OCI-LY1 (cell line): Measurements from ENCODE around the gene TAT.

Experiments used
- H2AFZ ChIP-seq: fragments of 200-600 bp; sonication (generic), shearing (Covaris generic); 2 replicates; pipeline ENCODE4 v1.6.0; 2014; ENCODE audit warnings: antibody characterized with exemption, mild to moderate bottlenecking, low read length
- H3F3A ChIP-seq: fragments of 200-600 bp; sonication (generic), shearing (Covaris generic); 2 replicates; pipeline ENCODE4 v1.6.0; 2014; ENCODE audit warnings: mild to moderate bottlenecking, antibody characterized with exemption, low read length, moderate library complexity; ENCODE audit not compliant: insufficient read depth
- H3K27ac ChIP-seq: fragments of 200-600 bp; sonication (generic); 2 replicates; pipeline ENCODE4 v1.5.1; 2014; ENCODE audit warnings: low read length, mixed run types, mild to moderate bottlenecking, low read depth; ENCODE audit not compliant: poor library complexity, severe bottlenecking
- H3K27me3 ChIP-seq: fragments of 200-600 bp; sonication (generic); 2 replicates; pipeline ENCODE4 v1.6.0; 2014; ENCODE audit warnings: antibody characterized with exemption, mild to moderate bottlenecking, low read length, moderate library complexity; ENCODE audit not compliant: insufficient read depth
- H3K36me3 ChIP-seq: fragments of 200-600 bp; sonication (generic); 2 replicates; pipeline ENCODE4 v1.6.1; 2014; ENCODE audit warnings: mild to moderate bottlenecking, antibody characterized with exemption, low read length, moderate library complexity, mixed read lengths; ENCODE audit not compliant: insufficient read depth
- H3K4me1 ChIP-seq: fragments of 200-600 bp; sonication (generic); 2 replicates; pipeline ENCODE4 v1.5.1; 2014; ENCODE audit warnings: mild to moderate bottlenecking, low read length, moderate library complexity; ENCODE audit not compliant: insufficient read depth, severe bottlenecking
- H3K4me2 ChIP-seq: fragments of 200-600 bp; sonication (generic), shearing (Covaris generic); 2 replicates; pipeline ENCODE4 v1.6.1; 2014; ENCODE audit warnings: low read length
- H3K4me3 ChIP-seq: fragments of 200-600 bp; sonication (generic); 2 replicates; pipeline ENCODE4 v1.5.1; 2014; ENCODE audit warnings: low read length, low read depth, mild to moderate bottlenecking, mixed read lengths; ENCODE audit not compliant: poor library complexity, severe bottlenecking
- H3K79me2 ChIP-seq: fragments of 200-600 bp; shearing (Covaris generic); 2 replicates; pipeline ENCODE4 v1.6.1; 2016; ENCODE audit warnings: mixed run types, low read length, mixed read lengths; ENCODE audit not compliant: insufficient read depth
- H3K9ac ChIP-seq: fragments of 200-600 bp; sonication (generic), shearing (Covaris generic); 2 replicates; pipeline ENCODE4 v1.6.1; 2014; ENCODE audit warnings: mild to moderate bottlenecking, low read length, mixed read lengths
- H3K9me2 ChIP-seq: fragments of 200-600 bp; sonication (generic), shearing (Covaris generic); 2 replicates; pipeline ENCODE4 v1.6.1; 2014; ENCODE audit warnings: low read depth, mild to moderate bottlenecking, low read length, mixed read lengths
- H3K9me3 ChIP-seq: fragments of 200-600 bp; shearing (Covaris generic); 2 replicates; pipeline ENCODE4 v1.6.1; 2014; ENCODE audit warnings: low read length, mixed read lengths
- H4K20me1 ChIP-seq: fragments of 200-600 bp; sonication (generic), shearing (Covaris generic); 2 replicates; pipeline ENCODE4 v1.6.0; 2016; ENCODE audit warnings: mild to moderate bottlenecking, low read length; ENCODE audit not compliant: insufficient read depth
- CTCF ChIP-seq: fragments of 200-600 bp; sonication (generic), shearing (Covaris generic); IDR thresholded peaks from 2 replicates; pipeline ENCODE4 v1.5.1; 2017; ENCODE audit warnings: mild to moderate bottlenecking, antibody characterized with exemption, low read length, moderate library complexity, mixed read lengths
- EZH2 ChIP-seq: fragments of 200-600 bp; sonication (generic), shearing (Covaris generic); IDR thresholded peaks from 2 replicates; pipeline ENCODE4 v1.8.0; 2017; ENCODE audit warnings: borderline replicate concordance, mixed run types, mild to moderate bottlenecking, antibody characterized with exemption, low read length, moderate library complexity, mixed read lengths

The TAT gene

GRCh38 chr16:71532366-71532765 is 44.5 kb downstream of the TAT start:
- Histone ChIP-seq H3K4me2 (no peak overlapping the region), H3K36me3 (no peaks in the 10 kb centered on the region), H2AFZ (no peak overlapping the region), H3K9me2 (no peaks in the 10 kb centered on the region), H3K27me3 (no peaks in the 10 kb centered on the region), H3K79me2 (no peaks in the 10 kb centered on the region), H3K9ac (no peak overlapping the region), H3K27ac (no peak overlapping the region), H3K9me3 (no peaks in the 10 kb centered on the region), H3K4me3 (no peak overlapping the region), H4K20me1 (no peaks in the 10 kb centered on the region), H3F3A (no peaks in the 10 kb centered on the region), H3K4me1 (no peaks in the 10 kb centered on the region)
- TF ChIP-seq EZH2, result no peak
- TF ChIP-seq CTCF, result no peak

GRCh38 chr16:71528863-71529262 is 48.0 kb downstream of the TAT start:
- no peak for TF ChIP-seq EZH2
- TF ChIP-seq CTCF, result no peak
- no peaks in the 10 kb centered on the region for H3K79me2 ChIP-seq
- H3K27me3 ChIP-seq, result no peaks in the 10 kb centered on the region; the same call in 1 of the 2 replicates
- no peak overlapping the region for H3K9ac ChIP-seq
- H3F3A ChIP-seq, result no peaks in the 10 kb centered on the region
- H3K4me2 ChIP-seq, result no peak overlapping the region
- no peaks in the 10 kb centered on the region for H3K9me2 ChIP-seq
- no peaks in the 10 kb centered on the region for H4K20me1 ChIP-seq
- no peaks in the 10 kb centered on the region for H3K36me3 ChIP-seq
- no peak overlapping the region for H3K4me3 ChIP-seq
- H3K9me3 ChIP-seq, result no peaks in the 10 kb centered on the region
- no peak overlapping the region for H3K27ac ChIP-seq
- H3K4me1 ChIP-seq, result no peaks in the 10 kb centered on the region
- no peak overlapping the region for H2AFZ ChIP-seq

GRCh38 chr16:71528257-71528656 is 48.6 kb downstream of the TAT start:
- no peak overlapping the region for H3K4me3 ChIP-seq
- H2AFZ ChIP-seq, result no peak overlapping the region
- H3K36me3 ChIP-seq, result no peaks in the 10 kb centered on the region
- no peaks in the 10 kb centered on the region for H4K20me1 ChIP-seq
- no peaks in the 10 kb centered on the region for H3K9me2 ChIP-seq
- H3K4me1 ChIP-seq, result no peaks in the 10 kb centered on the region
- H3K27me3 ChIP-seq, result no peaks in the 10 kb centered on the region; the same call in 1 of the 2 replicates
- H3K79me2 ChIP-seq, result no peaks in the 10 kb centered on the region
- H3F3A ChIP-seq, result no peaks in the 10 kb centered on the region
- no peak for TF ChIP-seq EZH2
- TF ChIP-seq CTCF, result no peak
- H3K27ac ChIP-seq, result no peak overlapping the region
- no peaks in the 10 kb centered on the region for H3K9me3 ChIP-seq
- no peak overlapping the region for H3K4me2 ChIP-seq
- no peak overlapping the region for H3K9ac ChIP-seq
